Measurements from ENCODE around the gene GRIP2.
"Not testable (repeated sequence)": the region's sequence is repeated elsewhere in the genome, so short reads cannot be mapped to it uniquely, and the experiment has no call there.

Gene GRIP2

DNA sequence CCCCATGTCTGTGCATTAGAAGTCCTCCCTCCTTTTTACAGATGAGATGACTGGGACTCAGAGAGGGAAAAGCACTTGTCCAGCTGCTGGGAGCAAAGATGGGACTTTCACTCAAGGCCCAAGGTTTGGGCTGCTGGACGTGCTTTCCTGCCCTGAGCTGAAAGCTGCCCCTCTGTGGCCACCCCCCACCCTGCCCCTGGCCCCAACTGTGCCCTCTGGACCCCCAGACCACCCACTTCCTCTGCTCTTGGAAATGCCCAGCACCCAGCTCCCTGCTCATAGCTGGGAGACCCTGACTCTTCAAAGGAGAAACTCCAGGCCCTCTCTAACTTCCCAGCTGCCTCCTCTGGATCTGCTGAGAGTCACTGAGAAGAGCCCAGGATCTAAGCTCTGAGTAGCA, 20.7 kb downstream of the GRIP2 start:
- no peak for DNase-seq

DNA sequence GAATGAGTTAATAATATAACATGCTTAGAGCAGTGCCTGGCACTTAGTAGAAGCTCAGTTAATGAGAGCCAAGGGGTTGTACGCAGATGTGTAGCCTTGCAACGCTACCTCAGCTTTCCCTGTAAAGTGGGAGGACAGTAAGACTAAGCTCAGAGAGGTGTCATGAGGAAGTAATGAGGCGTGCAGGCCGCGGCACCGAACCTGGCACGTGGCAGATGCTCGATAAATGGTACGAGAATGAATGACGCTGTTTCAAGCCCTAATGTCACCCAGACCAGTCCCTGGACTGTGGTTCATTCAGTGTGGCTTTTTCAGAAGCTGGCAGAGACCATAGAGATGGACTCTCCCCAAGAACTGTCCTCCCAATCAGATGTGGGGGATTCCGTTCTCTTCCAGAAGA, 21.2 kb downstream of the GRIP2 start:
- DNase-seq: no peak

DNA sequence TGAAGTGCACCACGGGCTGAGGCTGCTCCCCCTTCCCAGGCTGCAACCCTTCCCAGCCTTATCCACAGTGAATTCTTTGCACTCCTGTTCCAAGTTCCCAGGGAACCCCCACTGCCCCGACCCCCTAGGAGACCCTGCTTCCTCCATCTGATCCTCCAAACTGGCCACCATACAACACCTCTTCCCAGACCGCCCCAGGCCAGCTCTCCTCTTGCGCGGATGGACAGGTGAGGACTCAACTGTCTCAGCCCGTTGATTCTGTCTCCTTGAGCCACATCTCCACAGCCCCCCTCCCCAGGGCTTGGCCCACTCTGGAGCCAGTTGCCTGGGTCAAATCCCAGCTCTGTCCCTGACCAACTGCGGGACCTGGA, 21.7 kb downstream of the GRIP2 start:
- DNase-seq: no peak

DNA sequence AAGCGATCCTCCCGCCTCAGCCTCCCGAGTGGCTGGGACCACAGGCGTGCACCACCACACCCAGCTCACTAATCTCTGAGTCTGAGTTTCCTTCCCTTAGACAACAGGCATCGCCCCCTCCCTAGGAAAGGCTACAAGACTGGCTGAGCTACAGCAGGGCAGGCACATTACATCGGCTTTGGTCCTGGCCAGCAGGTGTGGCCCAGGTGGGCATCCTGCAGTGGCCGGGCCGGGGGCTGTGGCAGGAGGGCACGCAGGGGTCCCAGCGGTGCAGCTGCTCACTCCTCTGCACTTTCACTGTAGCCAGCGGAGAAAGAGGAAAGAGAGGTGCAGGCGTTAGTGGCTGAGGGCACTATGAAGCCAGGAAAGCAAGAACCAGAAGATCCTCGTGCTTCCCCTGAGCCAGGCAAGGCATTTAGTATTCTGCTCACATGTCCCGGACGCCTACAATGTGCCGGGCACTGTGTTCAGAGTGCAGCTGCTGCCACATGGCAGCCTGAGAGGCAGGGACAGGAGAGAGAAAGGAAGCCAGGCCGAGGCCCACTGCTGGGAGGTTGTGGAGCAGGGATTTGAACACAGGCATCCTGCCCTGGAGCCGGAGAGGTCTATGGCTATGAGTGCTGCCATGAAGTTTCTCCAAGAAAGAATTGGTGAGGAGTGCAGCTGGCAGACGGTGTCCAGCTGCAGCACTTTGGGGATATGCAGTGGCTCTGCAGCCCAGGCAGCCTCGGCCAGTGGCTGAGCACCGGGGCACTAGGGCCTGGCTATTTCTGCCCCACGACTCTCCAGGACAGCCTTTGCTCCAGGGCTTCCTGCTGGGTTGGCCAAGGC, 22.3 kb downstream of the GRIP2 start:
- DNase-seq: no peak

DNA sequence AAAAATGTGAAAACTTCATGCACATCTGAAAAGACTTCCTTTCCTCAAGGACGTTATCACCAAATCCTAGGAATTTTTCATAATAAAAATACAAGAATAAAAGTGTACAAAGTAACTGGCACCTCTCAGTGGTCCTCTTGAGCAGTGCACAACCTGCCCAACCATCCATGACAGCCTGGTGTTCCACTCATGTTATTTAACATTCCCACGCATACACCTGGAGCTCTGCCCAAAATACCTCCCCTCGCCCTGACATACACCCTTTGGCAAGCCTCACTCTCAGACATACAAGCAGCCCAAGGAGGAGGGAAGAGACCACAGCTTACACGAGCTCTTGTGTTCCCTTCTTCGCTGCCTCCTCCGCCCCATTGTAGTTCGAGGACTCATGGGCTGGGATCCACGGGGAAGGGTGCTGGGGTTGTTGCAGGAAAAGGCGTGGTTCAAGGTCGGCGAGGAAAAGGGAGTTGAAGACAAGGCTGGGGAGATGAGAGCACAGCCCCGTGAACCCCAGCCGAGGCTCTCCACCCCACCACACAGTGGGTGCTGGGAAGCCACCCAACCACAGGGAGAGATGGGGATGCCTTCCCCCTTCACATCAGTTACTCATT, 23.3 kb downstream of the GRIP2 start:
- no peak for DNase-seq

DNA sequence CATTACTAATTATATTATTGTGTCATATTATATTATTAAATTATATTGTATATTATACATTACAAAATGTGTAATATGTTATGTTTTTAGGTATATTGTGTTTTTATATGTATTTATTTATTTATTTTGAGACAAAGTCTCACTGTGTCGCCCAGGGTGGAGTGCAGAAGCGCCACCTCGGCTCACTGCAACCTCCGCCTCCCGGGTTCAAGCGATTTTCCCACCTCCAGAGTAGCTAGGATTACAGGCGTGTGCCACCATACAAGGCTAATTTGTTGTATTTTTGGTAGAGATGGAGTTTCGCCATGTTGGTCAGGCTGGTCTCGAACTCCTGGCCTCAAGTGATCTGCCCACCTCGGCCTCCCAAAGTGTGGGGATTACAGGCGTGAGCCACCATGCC, 24.6 kb downstream of the GRIP2 start:
- DNase-seq: not testable (repeated sequence)

DNA sequence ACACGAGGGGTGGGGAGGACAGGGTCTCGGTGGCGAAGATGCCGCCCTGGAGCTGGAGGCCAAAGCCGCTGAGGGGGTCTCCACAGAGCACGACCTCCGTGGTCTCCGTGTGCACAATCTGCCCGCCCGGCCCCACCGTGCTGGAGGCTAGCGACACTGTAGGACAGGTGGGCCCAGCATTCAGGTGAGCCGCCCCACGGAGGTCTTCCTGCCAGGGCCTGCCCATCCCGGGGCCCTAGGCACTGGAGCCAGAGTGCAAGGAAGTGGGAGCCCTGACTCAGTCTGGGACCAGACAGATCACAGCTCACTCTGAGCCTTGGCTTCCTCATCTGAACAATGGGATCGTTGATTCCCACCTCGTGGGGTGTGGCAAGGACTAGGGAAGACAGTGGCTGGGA, 25.8 kb downstream of the GRIP2 start:
- DNase-seq: no peak

DNA sequence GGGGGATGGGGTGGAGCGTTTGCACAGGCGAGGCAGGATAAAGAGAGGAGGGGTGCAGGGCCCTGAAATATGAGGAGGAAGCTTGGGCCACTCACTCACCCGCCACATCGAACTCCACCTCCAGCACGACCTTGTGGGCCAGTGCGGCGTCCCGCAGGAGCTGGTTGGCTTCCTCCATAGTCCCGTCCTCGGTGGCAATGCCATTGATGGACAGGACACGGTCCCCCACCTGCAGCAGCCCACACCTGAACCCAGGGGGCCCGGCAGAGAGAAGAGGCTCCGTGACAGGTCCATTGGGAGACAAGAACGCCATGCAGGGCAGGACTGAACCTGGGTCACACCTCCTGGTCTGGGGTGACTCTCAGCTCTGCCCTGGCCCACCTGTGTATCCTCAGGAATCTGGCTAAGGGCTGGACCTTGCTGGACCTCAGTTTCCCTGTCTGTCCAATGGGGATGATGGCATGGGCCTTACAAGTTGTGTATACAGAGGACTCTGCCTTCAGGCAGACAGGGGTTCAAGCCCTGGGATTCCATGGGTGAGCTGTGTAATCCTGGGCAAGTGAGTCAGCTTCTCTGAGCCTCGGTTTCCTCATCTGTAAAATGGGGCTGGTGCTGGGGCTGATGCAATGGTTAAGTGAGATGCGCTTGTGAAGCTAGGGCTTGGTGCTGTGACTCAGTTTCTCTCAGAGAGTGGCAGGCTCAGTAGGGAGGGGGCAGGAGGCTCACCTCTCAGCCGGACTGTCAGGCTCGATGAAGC, 26.4 kb downstream of the GRIP2 start:
- DNase-seq: no peak

DNA sequence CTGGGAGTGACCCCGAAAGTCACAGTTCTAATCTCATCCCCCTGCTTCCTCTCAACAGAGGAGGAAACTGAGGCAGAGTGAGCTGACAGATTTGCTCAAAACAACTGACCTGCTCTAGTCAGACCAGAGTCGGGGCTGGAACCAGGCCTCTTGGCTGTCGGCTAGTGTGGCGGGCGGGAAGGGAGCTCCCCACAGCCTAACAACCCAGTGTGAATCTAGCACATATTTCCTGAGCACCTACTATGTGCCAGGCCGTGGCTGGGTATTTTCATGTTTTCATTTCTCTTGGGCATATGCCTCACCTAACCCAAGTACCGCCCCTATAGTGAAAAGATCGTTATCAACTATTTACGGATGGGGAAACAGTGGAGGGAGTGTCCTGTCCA, 27.2 kb downstream of the GRIP2 start:
- DNase-seq: no peak

DNA sequence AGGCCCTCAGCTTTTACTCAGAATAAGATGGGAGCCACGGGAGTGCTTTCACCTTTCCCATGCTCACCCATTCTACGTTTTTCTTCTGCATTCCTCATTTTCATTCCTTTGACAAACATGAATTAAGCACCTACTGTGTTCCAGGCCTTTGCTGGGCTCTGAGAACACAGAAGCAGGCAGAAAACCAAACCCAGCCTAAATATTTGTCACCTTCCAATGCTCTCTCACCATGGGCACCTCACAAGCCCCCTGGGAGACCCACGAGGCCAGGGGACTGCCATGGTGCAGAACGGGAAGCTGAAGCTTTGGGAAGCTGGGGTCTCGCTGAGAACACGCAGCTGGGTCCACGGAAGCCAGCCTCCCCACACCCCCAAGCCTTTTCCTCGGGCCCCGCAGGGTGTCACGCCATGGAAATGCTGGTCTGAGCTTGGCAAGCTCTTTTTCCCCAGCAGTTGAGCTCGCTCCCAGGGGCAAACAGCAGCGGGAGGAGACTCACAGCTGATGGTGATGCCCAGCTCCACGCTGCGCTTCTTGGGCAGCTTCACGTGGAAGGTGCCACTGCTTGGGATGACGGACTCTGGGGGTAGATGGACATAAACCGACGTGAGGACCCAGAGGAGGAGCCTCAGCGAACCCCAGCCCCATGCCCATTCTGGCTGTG, 27.7 kb downstream of the GRIP2 start:
- no peak for DNase-seq

DNA sequence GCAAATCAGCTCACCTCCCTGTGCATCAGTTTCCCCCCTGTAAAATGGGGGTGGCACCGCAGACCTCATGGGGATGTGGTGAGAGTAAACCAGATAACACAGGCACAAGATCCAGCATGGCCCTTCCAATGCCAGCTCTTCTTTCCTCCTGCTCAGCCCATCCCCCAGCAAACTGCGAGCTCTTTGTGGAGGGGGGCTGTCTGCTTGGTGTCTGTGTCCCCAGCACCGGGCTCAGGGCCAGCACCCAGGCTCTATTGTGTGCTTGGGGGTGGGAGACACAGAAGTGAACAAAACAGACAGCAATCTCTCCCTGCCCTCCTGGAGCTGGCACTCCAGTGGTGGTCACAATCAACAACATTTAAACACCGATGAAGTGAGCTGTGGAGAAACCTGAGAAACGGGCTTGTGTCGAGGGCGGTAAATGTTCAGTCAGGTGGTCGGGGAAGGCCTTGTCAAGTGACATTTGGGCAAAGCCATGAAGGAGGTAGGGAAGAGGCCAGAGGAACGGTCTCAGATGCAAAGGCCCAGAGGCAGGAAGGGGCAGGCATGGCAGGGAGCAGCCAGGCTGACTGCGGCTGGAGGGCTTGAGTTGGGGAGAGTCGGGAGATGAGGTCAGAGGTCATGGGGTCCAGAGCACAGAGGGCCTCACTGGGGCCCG, 28.4 kb downstream of the GRIP2 start:
- no peak for DNase-seq

DNA sequence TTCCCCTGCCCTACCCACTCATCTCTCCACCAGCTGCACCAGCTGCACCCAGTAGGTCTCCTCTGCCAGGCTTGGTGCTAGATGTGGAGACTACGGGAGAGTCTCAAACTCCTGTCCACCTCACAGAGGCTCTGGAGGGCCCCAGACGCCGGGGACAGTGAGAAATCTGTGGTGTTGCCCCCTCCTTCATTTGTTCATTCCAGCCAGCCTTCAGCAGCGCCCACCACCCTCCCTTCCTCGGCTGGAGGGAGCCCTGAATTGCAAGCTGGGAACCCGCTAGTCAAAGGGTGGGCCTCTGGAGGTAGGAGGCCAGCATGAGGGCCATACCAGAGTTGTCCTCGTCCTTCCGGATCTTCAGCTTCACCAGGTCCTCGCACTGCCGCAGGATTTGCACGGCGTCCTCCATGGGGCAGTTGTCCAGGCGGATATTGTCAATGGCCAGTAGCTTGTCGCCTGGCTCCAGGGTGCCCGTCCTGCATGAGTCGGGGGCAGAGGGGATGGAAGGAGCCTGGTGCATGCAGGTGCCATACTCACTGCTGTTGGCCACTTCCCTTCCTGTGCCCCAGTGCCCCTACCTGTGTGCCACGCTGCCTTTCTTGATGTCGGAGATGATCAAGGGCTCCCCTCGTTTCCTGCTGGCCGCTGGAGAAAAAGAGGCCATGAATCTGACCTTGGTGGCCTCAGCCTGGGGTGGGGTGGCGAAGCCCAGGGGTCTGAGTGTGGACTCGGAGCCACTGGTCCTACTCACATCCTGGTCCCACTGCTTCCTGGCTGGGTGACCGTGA, 29.1 kb downstream of the GRIP2 start:
- no peak for DNase-seq

DNA sequence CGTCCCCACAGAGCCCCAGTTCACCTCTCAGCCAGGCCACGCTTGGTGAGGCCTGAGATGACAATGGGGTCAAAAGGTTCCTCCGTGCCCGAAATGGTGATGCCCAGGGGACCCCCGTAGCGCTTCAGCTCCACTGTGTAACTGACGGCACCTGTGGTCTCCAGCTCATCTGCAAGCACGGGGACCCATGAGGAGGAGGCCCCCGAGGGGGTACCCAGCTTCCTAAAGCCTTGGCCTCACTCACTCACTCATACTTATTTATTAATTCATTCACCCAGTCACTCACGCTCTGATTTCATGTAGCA, 30.4 kb downstream of the GRIP2 start:
- no peak for DNase-seq

DNA sequence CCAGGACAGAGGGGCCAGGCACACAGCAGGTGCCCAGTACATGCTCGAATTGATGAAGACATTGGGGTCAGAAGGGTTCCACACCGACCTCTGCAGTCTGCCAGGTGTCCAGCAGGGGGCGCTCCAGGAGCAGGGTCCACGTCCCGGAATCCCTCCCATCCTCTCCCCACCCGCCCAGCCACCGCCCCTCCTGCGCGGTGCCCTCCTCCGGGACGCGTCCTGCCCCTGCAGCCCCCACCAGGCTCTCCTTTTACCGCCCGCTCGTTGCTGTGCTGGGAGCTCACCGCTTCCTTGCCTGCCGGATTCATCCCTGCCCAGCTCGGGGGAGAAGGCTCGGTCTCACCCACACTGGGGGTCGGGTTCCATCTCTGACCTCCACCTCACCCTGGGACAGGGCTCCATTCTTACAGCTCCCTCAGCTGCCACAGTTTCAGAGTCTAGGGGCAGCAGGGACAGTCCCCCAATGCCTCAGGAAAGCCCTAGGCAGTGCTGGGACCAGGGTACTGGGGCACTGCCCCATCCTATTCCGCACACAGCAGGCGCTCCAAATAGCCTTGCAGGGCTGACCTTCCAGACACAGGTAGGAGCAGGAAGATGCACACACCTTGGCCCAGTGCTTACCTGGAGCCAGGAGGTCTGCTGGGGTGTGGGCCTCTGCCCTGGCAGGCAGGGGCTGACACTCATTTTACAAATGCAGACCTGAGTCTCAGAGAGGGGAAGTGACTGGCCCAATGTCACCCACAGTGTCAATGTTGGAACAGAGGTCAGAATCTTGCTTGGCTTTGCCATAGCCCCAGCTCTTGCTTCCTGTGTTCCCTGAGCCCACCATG, 31.0 kb downstream of the GRIP2 start:
- peak in 5 of 6 experiments; percentile 35 to 52 (median 48) for DNase-seq

DNA sequence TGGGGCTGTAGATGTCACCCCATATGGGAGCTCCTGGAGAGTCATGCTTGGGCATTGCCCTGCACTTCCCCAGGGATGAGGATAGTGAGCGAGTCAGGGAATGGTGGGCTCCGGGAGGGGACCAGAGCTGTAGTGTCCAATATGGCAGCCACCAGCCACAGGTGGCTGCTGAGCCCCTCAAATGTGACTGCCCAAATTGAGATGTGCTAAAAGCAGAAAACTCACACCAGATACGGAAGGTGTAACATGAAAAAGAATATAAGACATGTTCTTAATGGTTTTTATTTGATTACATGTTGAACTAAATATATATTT, 31.7 kb downstream of the GRIP2 start:
- no peak for DNase-seq

DNA sequence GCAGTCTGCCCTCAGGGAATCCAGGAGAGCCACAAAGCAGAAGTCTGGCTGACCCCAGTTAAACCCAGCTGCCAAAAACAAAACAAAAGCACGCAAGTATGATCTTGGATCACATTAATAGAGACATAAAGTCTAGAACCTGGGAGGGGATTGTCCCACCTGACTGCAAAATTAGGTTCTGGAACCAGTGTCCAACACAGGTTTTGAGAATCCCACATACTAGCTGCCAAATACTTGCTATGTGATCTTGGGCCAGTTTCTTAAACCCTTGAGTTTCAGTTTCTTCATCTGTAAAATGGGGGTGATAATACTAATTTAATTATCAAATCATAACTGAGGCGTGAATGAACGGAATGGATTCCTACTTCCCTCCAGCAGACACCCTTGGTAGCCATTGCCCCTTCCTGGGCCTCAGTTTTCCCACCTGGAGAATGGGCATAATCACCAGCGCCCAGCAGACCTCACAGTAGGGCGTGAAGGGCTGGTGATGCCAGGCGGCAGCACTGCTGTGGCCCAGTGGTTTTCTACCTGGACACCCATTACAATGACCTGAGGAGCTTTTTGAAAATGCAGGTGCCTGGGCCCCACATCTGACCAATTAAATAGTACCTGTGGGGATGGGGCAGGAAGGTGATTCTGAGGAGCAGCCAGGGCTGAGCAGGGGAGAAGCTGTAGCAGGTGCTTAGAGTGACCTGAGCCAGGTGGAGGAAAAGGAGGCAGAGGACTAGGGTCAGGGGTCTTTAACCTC, 32.2 kb downstream of the GRIP2 start:
- no peak for DNase-seq

DNA sequence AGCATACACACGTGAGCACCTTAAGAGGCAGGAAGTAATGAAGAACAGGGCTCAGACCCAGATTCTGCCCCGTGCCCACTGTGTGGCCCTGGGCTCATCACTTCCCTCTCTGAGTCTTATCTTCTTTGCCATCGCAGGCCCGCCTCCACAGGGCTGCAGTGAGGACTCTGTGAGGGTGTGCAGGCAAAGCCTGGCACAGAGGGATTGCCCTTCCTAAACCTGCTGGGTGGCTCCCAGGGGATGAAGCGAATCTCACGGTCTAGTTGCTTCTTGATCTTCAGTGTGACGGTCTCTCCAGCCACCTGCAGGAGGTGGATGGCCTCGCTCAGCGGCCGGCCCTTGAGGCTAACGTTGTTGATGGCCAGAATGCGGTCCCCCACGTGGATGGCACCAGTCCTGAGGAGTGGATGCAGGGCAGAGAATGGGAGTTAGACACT, 32.8 kb downstream of the GRIP2 start:
- DNase-seq: no peak

DNA sequence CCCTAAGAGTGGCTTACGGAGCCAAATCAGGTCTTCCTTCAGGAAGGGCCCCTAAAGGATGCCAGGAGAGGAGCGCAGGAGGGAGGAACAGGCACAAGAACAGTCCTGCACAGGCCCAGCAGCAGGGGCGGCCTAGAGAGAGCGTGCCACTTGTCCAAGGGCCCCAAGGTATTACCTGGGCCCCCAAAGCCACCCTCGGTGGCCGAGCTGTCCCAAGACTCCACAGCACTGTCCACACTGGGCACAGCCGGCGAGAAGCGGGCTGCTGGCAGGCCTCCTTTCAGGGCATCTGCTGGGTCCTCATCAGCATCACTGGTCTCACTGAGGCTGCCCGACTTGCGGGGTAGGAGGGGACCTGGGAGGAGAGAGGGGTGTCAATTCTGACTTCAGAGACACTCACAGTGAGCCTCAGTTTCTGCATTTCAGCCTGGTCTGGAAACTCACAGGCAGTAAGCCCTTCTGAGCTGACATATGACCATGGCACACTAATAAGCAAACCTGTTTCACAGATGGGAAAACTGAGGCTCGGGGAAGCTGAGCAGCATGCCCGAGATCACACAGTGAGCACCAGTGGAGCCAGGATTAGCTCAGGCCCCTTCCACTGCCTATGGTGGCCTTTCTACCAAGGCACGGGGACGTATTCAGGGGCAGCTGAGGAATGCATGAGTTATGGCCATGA, 33.4 kb downstream of the GRIP2 start:
- no peak for DNase-seq

DNA sequence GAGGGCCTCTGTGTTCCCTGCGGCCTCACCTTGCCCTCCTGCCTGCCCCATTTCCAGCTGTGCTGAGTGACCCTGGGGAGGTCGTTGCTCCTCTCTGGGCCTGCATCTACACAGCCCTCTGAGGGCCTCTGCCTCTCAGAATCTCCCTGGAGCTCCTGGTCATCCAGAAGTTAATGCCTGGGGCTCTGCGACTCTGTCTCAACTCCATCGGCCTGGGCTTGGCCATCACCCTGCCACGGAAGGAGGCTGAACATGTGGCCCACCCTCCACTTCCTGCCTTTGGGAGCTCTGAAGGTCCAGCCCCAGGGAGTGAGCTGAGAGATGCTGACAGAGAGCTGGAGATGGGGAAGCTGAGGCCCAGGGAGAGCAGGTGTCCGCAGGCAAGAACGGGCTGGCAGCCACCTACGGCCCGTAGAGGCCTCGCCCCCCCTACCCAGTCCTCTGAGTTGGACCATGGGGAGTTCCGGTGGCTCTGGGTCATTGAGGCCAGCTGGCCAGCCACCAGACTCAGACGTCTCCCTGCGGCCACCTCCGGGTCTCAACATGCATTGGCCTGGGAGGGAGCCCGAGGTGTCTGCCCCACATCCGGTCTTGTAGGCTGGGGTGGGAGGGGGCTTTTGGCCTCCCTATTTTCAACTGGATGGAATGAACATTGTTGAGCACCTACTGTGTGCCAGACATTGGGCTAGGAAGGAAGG, 34.2 kb downstream of the GRIP2 start:
- DNase-seq: no peak
